Myocyte (in vitro differentiated cells): ENCODE measurements around the gene CFAP221. TPM values are rescaled to one million over a fixed set of nuclear protein-coding genes. Genes with fewer than 3 reads are reported as not detected.

Source experiments
- DNase-seq: peaks from one replicate; pipeline ENCODE4 v3.0.0-alpha.2; 2012; ENCODE audit warnings: low read depth
- polyA plus RNA-seq: library from polyadenylated mRNA; unstranded; fragments of >200 nt; gene quantifications from one replicate; pipeline ENCODE4 v1.2.1, GENCODE V29; 2012; ENCODE audit warnings: missing spikeins
- total RNA-seq: library from RNA; depleted of rRNA; stranded (reverse); fragments of >200 nt; gene quantifications from 2 replicates; pipeline ENCODE4 v1.2.3, GENCODE V29; 2014

The CFAP221 gene
- not detected in 2 replicates for total RNA-seq
- polyA plus RNA-seq: not detected

GRCh38 chr2:119544075-119544938 is at the start of gene CFAP221:
Gene CFAP221 (plus strand): TSS chr2:119544449. CDS start chr2:119546132, 1,683 bp downstream.
- peak; percentile 67 for DNase-seq

GRCh38 chr2:119495948-119496347 is 48.3 kb upstream of the CFAP221 start:
- DNase-seq: no peak

- no peak for DNase-seq
Observed at GRCh38 chr2:119496682-119497081, 47.6 kb upstream of the CFAP221 start.

GRCh38 chr2:119508756-119509155 is 35.5 kb upstream of the CFAP221 start:
- no peak for DNase-seq

DNA sequence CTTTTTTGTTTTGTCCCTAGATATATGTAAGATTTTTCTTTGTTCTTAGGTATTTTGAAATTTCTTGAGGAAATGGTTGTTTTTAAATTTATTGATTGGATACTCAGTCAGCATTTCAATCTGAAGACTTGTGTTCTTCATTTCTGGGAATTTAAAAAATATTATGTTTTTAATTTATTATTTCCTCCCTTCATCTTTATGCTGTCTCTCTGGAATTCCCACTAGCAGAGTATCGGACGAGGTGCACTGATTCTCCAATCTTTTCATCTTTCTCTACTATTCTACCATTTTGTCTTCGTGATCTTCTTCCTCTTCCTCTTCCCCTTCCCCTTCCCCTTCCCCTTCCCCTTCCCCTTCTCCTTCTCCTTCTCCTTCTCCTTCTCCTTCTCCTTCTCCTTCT is 32.3 kb upstream of the CFAP221 start:
- DNase-seq: no peak

GRCh38 chr2:119512946-119513345 is 31.3 kb upstream of the CFAP221 start:
- no peak for DNase-seq

- no peak for DNase-seq
Observed at GRCh38 chr2:119513832-119514231, 30.4 kb upstream of the CFAP221 start.

GRCh38 chr2:119516121-119516520 is 28.1 kb upstream of the CFAP221 start:
- no peak for DNase-seq

DNA sequence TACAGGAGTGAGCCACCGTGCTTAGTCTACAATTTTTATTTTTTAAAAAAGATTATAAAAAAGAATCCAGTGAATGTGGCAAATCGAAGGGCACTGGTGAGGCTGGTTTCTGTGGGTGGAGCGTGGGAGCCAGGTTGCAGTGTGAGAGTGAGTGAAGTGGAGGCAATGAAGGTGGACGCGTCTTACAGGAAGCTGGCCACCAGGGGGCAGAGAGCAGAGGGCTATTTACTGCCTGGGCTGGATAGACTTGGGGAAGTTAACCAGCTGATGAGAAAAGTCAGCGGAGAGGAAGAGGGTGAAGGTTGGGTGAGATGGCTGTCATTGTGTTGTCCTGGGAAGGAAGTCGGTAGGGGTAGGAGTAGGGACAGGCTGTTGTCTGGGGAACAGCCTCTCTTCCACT is 26.8 kb upstream of the CFAP221 start:
- peak; percentile 45 for DNase-seq

- no peak for DNase-seq
Observed at GRCh38 chr2:119518401-119519056, 25.7 kb upstream of the CFAP221 start.

- DNase-seq: no peak
Observed at GRCh38 chr2:119519057-119519408, 25.2 kb upstream of the CFAP221 start.

- no peak for DNase-seq
Observed at GRCh38 chr2:119520696-119521432, 23.4 kb upstream of the CFAP221 start.

DNA sequence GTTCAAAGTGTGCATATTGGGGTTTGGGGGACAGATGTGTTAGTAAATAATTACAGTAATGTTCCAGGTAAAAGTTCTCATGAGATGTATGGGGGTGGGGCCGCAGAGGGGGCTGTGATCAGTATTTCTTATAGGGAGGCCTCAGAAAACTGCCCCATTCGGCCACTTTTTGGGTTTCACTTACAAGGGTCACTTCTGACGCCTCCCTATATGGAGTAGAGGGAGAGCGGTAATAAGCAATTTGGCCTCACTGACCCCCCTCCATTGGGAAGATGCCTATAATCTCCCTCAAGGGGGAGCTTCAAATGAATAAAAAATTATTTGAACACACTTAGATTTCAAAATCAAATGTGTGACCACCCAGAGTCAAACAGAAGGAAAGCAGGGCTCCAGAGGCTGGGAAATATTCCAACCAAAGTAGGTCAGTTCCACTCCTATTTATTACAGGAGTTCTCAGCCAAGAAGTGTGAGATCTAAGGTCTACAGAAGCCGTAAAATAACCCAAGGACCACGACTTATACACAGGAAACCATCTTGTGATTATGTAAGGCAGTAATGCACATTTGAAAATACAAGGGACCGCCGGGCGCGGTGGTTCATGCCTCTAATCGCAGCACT is 22.7 kb upstream of the CFAP221 start:
- DNase-seq: no peak

DNA sequence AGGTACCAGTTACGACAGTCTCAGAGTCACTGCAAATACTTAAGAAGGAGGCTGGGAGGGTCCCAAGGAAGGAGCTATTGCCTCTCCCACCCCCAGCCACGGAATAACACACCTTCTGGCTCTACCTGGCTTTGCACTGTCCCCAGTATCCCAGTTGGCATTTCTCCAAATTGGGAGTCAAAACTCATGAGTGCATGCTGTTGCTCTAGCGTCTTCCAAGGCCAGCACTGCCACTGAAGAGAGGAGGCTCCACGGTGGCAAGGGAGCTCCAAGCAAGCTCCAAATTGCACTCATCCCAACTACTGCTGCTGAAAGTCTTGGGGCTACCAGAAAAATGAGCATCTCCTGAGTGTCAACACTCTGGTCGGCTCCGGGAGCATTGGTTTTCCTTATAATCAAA is 21.6 kb upstream of the CFAP221 start:
- DNase-seq: no peak

GRCh38 chr2:119523383-119523951 is 20.8 kb upstream of the CFAP221 start:
- no peak for DNase-seq

- DNase-seq: no peak
Observed at GRCh38 chr2:119523952-119524694, 20.1 kb upstream of the CFAP221 start, which contains the start of gene SCTR. Gene SCTR (minus strand): TSS chr2:119524483. CDS start chr2:119524226, 257 bp downstream.

DNA sequence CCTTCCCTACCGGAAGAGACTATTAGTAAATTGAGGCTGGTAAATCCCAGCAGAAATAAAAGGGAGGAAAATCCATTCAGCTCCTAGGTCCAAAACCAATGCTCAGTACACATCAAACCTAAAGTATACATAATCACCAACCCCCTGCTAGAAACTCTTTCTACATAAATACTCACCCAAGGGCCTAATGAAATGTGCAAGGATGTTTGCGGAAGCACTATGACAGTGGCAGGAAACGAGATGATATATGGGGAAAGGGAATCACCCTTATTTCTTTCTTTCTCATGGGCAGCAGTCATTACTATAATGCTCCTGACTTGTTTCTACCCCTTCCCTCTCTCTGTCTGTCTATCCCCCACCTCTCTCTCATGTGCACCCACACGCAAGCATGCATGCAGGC is 18.6 kb upstream of the CFAP221 start:
- DNase-seq: no peak

DNA sequence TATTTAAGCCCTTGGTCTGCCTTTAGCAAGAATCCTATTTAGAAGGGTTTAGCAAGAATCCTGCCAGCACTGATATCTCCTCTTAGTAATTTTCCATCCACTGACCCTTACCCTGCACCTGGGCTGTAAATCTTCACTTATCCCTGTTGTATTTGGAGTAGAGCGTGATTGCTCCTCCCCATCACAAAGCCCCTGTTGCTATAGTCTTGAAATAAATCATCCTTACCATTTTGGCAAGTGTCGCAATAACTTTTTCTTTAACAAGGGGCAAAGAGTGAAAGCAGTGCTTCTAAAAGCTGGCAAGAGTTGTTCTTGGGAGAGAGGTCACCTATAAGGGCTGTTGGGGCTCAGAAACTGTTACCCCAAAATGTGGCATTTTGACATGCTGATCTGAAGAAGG is 16.2 kb upstream of the CFAP221 start:
- no peak for DNase-seq

DNA sequence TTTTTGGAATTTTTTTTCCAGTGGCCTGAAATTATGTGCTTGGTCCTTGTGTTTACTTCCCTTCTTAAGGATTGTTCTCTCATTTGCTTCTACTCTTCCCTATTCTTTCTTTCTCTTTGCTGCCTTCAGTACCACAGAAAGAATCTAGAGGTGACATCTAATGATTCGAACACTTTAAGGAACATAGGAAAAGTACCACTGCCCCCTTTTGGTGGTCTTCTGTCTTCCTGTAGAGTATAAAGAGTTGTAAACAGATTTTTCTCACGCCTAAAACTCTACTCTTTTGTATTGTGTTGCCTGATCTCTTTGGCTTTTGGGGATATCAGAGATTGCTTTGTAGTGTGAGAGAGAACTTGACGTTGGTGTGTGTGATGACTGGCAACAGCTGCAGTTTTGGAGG is 13.0 kb upstream of the CFAP221 start:
- DNase-seq: no peak

- no peak for DNase-seq
Observed at GRCh38 chr2:119533560-119533959, 10.7 kb upstream of the CFAP221 start.
